KMS-11 (cell line): Measurements from ENCODE around the gene SAP30.

ENCODE experiments used
- H2AFZ ChIP-seq: fragments of 200-600 bp; sonication (generic); 2 replicates; pipeline ENCODE4 v1.6.1; 2016; ENCODE audit warnings: antibody characterized with exemption, mixed run types, low read depth
- H3K27ac ChIP-seq: fragments of 200-600 bp; sonication (generic); 2 replicates; pipeline ENCODE4 v1.6.1; 2016; ENCODE audit warnings: mild to moderate bottlenecking, mixed run types
- H3K27me3 ChIP-seq: fragments of 200-600 bp; sonication (generic); 2 replicates; pipeline ENCODE4 v1.6.1; 2017; ENCODE audit warnings: mild to moderate bottlenecking, low read depth, mixed run types, moderate library complexity; ENCODE audit not compliant: insufficient read depth
- H3K36me3 ChIP-seq: fragments of 200-600 bp; sonication (generic); 2 replicates; pipeline ENCODE4 v1.6.1; 2017; ENCODE audit warnings: mild to moderate bottlenecking, mixed run types; ENCODE audit not compliant: insufficient read depth
- H3K4me1 ChIP-seq: fragments of 200-600 bp; sonication (generic); 2 replicates; pipeline ENCODE4 v1.6.1; 2016; ENCODE audit warnings: mild to moderate bottlenecking, low read depth, mixed run types; ENCODE audit not compliant: poor library complexity, severe bottlenecking
- H3K4me2 ChIP-seq: fragments of 200-600 bp; sonication (generic); 2 replicates; pipeline ENCODE4 v1.7.0; 2016; ENCODE audit warnings: mild to moderate bottlenecking, mixed run types
- H3K4me3 ChIP-seq: fragments of 200-600 bp; sonication (generic); IDR thresholded peaks from 2 replicates; pipeline ENCODE4 v1.6.1; 2017; ENCODE audit warnings: low read depth, low read length, mixed read lengths; ENCODE audit not compliant: insufficient read depth
- H3K79me2 ChIP-seq: fragments of 200-600 bp; sonication (generic); 2 replicates; pipeline ENCODE4 v1.6.1; 2016; ENCODE audit warnings: low read depth, mixed run types; ENCODE audit not compliant: insufficient read depth
- H3K9ac ChIP-seq: fragments of 200-600 bp; sonication (generic); 2 replicates; pipeline ENCODE4 v1.6.1; 2016; ENCODE audit warnings: mild to moderate bottlenecking, mixed run types
- H4K20me1 ChIP-seq: fragments of 200-600 bp; sonication (generic); 2 replicates; pipeline ENCODE4 v1.6.1; 2016; ENCODE audit warnings: mild to moderate bottlenecking, mixed run types; ENCODE audit not compliant: insufficient read depth
- CTCF ChIP-seq: fragments of 200-600 bp; sonication (generic); conservative IDR thresholded peaks from 2 replicates; pipeline ENCODE4 v1.6.1; 2017; ENCODE audit warnings: low read depth, mild to moderate bottlenecking, antibody characterized with exemption, low read length, moderate library complexity, mixed read lengths

The SAP30 gene

GRCh38 chr4:173401063-173401462 is 30.3 kb downstream of the SAP30 start:
- Histone ChIP-seq H3K4me3 (no peak overlapping the region), H3K4me2 (no peak overlapping the region), H3K9ac (no peak overlapping the region), H4K20me1 (no peaks in the 10 kb centered on the region), H3K27me3 (no peaks in the 10 kb centered on the region), H3K4me1 (peaks cover 11% of the 10 kb centered on the region), H2AFZ (no peak overlapping the region), H3K79me2 (no peaks in the 10 kb centered on the region), H3K36me3 (no peaks in the 10 kb centered on the region), H3K27ac (no peak overlapping the region)
- TF ChIP-seq CTCF: no peak

- no peak overlapping the region for H3K4me2 ChIP-seq
- H3K79me2 ChIP-seq: no peaks in the 10 kb centered on the region
- H2AFZ ChIP-seq: no peak overlapping the region
- no peak overlapping the region for H3K4me3 ChIP-seq
- no peaks in the 10 kb centered on the region for H4K20me1 ChIP-seq
- H3K27me3 ChIP-seq: no peaks in the 10 kb centered on the region
- no peak for TF ChIP-seq CTCF
- H3K9ac ChIP-seq: no peak overlapping the region
- H3K27ac ChIP-seq: no peak overlapping the region
- H3K4me1 ChIP-seq: peaks cover 11% of the 10 kb centered on the region
- no peaks in the 10 kb centered on the region for H3K36me3 ChIP-seq
These were observed 32.3 kb downstream of the SAP30 start for GRCh38 chr4:173403051-173403450.

GRCh38 chr4:173404296-173404865 is 33.6 kb downstream of the SAP30 start:
- no peaks in the 10 kb centered on the region for H3K27me3 ChIP-seq
- no peaks in the 10 kb centered on the region for H4K20me1 ChIP-seq
- peaks cover 11% of the 10 kb centered on the region for H3K4me1 ChIP-seq
- no peak overlapping the region for H3K4me2 ChIP-seq
- no peak overlapping the region for H2AFZ ChIP-seq
- no peak overlapping the region for H3K27ac ChIP-seq
- H3K36me3 ChIP-seq: no peaks in the 10 kb centered on the region
- no peaks in the 10 kb centered on the region for H3K79me2 ChIP-seq
- no peak overlapping the region for H3K4me3 ChIP-seq
- H3K9ac ChIP-seq: no peak overlapping the region
- no peak for TF ChIP-seq CTCF

GRCh38 chr4:173405840-173406606 is 35.3 kb downstream of the SAP30 start:
- Histone ChIP-seq H3K4me1 (peaks cover 11% of the 10 kb centered on the region), H3K9ac (no peak overlapping the region), H2AFZ (no peak overlapping the region), H3K4me3 (no peak overlapping the region), H3K79me2 (no peaks in the 10 kb centered on the region), H3K27me3 (no peaks in the 10 kb centered on the region), H3K4me2 (no peak overlapping the region), H4K20me1 (no peaks in the 10 kb centered on the region), H3K36me3 (no peaks in the 10 kb centered on the region), H3K27ac (no peak overlapping the region)
- TF ChIP-seq CTCF: no peak
